HL-60 (cell line): ENCODE data around the gene MYOM1.

ENCODE experiments used
- GABPA ChIP-seq: IDR thresholded peaks from 2 replicates; pipeline ENCODE4 v1.6.1; 2012; ENCODE audit warnings: low read depth
- POLR2AphosphoS5 ChIP-seq: IDR thresholded peaks from 2 replicates; pipeline ENCODE4 v1.6.1; 2012; ENCODE audit warnings: low read depth
- SPI1 ChIP-seq: IDR thresholded peaks from 2 replicates; pipeline ENCODE4 v1.6.1; 2012; ENCODE audit warnings: low read depth, mild to moderate bottlenecking, borderline replicate concordance
- TF ChIP-seq, protein P1 (sequence below): IDR thresholded peaks from one replicate; pipeline ENCODE4 v1.5.1; 2011; ENCODE audit warnings: low read length, control low read depth, inconsistent platforms; ENCODE audit not compliant: insufficient read depth
- TF ChIP-seq, protein P2 (sequence below): IDR thresholded peaks from 2 replicates; pipeline ENCODE4 v1.6.1; 2012; ENCODE audit warnings: low read depth; ENCODE audit not compliant: insufficient replicate concordance

DNA sequence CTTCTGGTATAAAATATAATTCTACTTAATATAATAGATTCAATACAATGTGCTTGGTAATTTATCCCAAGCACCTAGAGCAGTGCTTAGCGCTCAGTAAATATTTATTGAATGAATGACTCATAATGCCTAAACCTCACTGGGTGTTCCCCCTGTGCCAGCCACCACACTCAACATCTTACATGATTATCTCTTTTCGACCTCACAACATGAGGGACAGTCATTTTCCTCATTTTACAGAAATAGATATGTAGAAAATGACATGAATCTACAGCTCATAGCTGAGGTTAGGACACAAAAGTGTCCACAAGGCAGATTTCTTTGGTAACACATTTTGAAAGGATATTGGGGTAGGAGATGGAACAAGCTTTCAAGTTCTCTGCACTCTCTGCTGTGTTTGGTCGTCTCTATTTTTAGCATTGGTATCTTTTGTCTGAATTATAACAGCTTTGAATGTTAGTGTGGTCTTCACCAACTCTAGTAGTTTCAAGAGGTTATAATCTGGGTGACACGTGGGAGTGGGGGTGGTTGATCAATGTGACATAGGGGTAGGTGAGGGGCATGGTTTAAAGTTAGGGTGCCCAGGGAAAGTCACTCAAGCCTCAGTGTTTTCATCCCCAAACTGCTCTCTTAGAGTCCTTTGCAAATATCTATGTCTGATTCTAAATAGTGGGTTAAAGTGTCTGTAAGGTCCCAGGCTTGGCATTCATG, 9.8 kb downstream of the MYOM1 start:
- TF ChIP-seq, protein P1, sequence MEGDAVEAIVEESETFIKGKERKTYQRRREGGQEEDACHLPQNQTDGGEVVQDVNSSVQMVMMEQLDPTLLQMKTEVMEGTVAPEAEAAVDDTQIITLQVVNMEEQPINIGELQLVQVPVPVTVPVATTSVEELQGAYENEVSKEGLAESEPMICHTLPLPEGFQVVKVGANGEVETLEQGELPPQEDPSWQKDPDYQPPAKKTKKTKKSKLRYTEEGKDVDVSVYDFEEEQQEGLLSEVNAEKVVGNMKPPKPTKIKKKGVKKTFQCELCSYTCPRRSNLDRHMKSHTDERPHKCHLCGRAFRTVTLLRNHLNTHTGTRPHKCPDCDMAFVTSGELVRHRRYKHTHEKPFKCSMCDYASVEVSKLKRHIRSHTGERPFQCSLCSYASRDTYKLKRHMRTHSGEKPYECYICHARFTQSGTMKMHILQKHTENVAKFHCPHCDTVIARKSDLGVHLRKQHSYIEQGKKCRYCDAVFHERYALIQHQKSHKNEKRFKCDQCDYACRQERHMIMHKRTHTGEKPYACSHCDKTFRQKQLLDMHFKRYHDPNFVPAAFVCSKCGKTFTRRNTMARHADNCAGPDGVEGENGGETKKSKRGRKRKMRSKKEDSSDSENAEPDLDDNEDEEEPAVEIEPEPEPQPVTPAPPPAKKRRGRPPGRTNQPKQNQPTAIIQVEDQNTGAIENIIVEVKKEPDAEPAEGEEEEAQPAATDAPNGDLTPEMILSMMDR = no peak
- TF ChIP-seq POLR2AphosphoS5 = no peak
- no peak for TF ChIP-seq GABPA
- TF ChIP-seq, protein P2, sequence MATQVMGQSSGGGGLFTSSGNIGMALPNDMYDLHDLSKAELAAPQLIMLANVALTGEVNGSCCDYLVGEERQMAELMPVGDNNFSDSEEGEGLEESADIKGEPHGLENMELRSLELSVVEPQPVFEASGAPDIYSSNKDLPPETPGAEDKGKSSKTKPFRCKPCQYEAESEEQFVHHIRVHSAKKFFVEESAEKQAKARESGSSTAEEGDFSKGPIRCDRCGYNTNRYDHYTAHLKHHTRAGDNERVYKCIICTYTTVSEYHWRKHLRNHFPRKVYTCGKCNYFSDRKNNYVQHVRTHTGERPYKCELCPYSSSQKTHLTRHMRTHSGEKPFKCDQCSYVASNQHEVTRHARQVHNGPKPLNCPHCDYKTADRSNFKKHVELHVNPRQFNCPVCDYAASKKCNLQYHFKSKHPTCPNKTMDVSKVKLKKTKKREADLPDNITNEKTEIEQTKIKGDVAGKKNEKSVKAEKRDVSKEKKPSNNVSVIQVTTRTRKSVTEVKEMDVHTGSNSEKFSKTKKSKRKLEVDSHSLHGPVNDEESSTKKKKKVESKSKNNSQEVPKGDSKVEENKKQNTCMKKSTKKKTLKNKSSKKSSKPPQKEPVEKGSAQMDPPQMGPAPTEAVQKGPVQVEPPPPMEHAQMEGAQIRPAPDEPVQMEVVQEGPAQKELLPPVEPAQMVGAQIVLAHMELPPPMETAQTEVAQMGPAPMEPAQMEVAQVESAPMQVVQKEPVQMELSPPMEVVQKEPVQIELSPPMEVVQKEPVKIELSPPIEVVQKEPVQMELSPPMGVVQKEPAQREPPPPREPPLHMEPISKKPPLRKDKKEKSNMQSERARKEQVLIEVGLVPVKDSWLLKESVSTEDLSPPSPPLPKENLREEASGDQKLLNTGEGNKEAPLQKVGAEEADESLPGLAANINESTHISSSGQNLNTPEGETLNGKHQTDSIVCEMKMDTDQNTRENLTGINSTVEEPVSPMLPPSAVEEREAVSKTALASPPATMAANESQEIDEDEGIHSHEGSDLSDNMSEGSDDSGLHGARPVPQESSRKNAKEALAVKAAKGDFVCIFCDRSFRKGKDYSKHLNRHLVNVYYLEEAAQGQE = no peak
- TF ChIP-seq SPI1 = no peak
